ENCODE measurements around the gene DSCAM. TPM values are rescaled to one million over a fixed set of nuclear protein-coding genes. Genes with fewer than 3 reads are reported as not detected.

Gene DSCAM
- total and polyA plus RNA-seq, 2 donors (not counting 1 experiment from before 2014, with no cell fraction given): under 0.01 to 0.01 TPM

GRCh38 chr21:40129809-40130208 is 717.1 kb downstream of the DSCAM start:
- no peak for DNase-seq (ENCODE audit: low read depth in 2 of 2)
- Histone ChIP-seq H3K27ac (ENCODE audit: insufficient read depth, low read length) (no peak overlapping the region), H3K27me3 (ENCODE audit: control insufficient read depth, insufficient read depth, low read length) (no peaks in the 10 kb centered on the region), H2AFZ (ENCODE audit: low read length) (no peak overlapping the region), H3K4me2 (ENCODE audit: extremely low read depth, insufficient read depth, low read length) (no peak overlapping the region), H3K79me2 (ENCODE audit: control insufficient read depth, insufficient read depth, low read length) (no peaks in the 10 kb centered on the region), H3K4me1 (ENCODE audit: control insufficient read depth, extremely low read depth, insufficient read depth, low read length) (no peaks in the 10 kb centered on the region), H3K36me3 (ENCODE audit: control insufficient read depth, insufficient read depth, low read length) (no peaks in the 10 kb centered on the region), H3K9me3 (ENCODE audit: control insufficient read depth, insufficient read depth, low read depth, low read length) (no peaks in the 10 kb centered on the region), H4K20me1 (ENCODE audit: control insufficient read depth, extremely low read depth, insufficient read depth, low read length) (no peaks in the 10 kb centered on the region), H3K9ac (ENCODE audit: insufficient read depth, low read length) (no peak overlapping the region), H3K4me3 (replicated peaks in 1 of 4; ENCODE audit: control extremely low read depth in 1 of 4, insufficient read depth in 1 of 4, low read depth in 3 of 4, low read length in 4 of 4) (no peak overlapping the region)
- TF ChIP-seq CTCF (conservative IDR thresholded peaks at IDR 0.05 in 1 of 2, IDR thresholded peaks at IDR 0.05 in 1 of 2; ENCODE audit: low read depth in 1 of 2, low read length in 2 of 2): no peak
- TF ChIP-seq EZH2 (IDR thresholded peaks at IDR 0.05; ENCODE audit: low read length, missing control alignments): no peak

- Histone ChIP-seq H3K9me3 (ENCODE audit: control insufficient read depth, insufficient read depth, low read depth, low read length) (no peaks in the 10 kb centered on the region), H3K79me2 (ENCODE audit: control insufficient read depth, insufficient read depth, low read length) (no peaks in the 10 kb centered on the region), H3K27ac (ENCODE audit: insufficient read depth, low read length) (no peak overlapping the region), H4K20me1 (ENCODE audit: control insufficient read depth, extremely low read depth, insufficient read depth, low read length) (no peaks in the 10 kb centered on the region), H3K27me3 (ENCODE audit: control insufficient read depth, insufficient read depth, low read length) (no peaks in the 10 kb centered on the region), H2AFZ (ENCODE audit: low read length) (no peak overlapping the region), H3K4me2 (ENCODE audit: extremely low read depth, insufficient read depth, low read length) (no peak overlapping the region), H3K4me1 (ENCODE audit: control insufficient read depth, extremely low read depth, insufficient read depth, low read length) (no peaks in the 10 kb centered on the region), H3K9ac (ENCODE audit: insufficient read depth, low read length) (no peak overlapping the region), H3K36me3 (ENCODE audit: control insufficient read depth, insufficient read depth, low read length) (no peaks in the 10 kb centered on the region), H3K4me3 (replicated peaks in 1 of 4; ENCODE audit: control extremely low read depth in 1 of 4, insufficient read depth in 1 of 4, low read depth in 3 of 4, low read length in 4 of 4) (no peak overlapping the region)
- TF ChIP-seq EZH2 (IDR thresholded peaks at IDR 0.05; ENCODE audit: low read length, missing control alignments) (no peak), CTCF (conservative IDR thresholded peaks at IDR 0.05 in 1 of 2, IDR thresholded peaks at IDR 0.05 in 1 of 2; ENCODE audit: low read depth in 1 of 2, low read length in 2 of 2) (no peak)
- DNase-seq (ENCODE audit: low read depth in 2 of 2): no peak
These were observed 718.1 kb downstream of the DSCAM start for GRCh38 chr21:40128891-40129290.

- DNase-seq (ENCODE audit: low read depth in 2 of 2): peak; percentile 1 to 16
- TF ChIP-seq EZH2 (IDR thresholded peaks at IDR 0.05; ENCODE audit: low read length, missing control alignments): no peak
- peak; percentile 53 to 67 for TF ChIP-seq CTCF (conservative IDR thresholded peaks at IDR 0.05 in 1 of 2, IDR thresholded peaks at IDR 0.05 in 1 of 2; ENCODE audit: low read depth in 1 of 2, low read length in 2 of 2)
- no peak overlapping the region for H3K4me3 ChIP-seq (replicated peaks in 1 of 4; ENCODE audit: control extremely low read depth in 1 of 4, insufficient read depth in 1 of 4, low read depth in 3 of 4, low read length in 4 of 4)
These were observed 725.9 kb downstream of the DSCAM start for GRCh38 chr21:40120940-40121575.

More at GRCh38 chr21:40120940-40121575, 725.9 kb downstream of the DSCAM start:
- no peaks in the 10 kb centered on the region for H3K9me3 ChIP-seq (ENCODE audit: control insufficient read depth, insufficient read depth, low read depth, low read length)
- no peak overlapping the region for H3K27ac ChIP-seq (ENCODE audit: insufficient read depth, low read length)
- no peak overlapping the region for H3K9ac ChIP-seq (ENCODE audit: insufficient read depth, low read length)
- no peak overlapping the region for H2AFZ ChIP-seq (ENCODE audit: low read length)
- H4K20me1 ChIP-seq (ENCODE audit: control insufficient read depth, extremely low read depth, insufficient read depth, low read length): no peaks in the 10 kb centered on the region
- no peaks in the 10 kb centered on the region for H3K27me3 ChIP-seq (ENCODE audit: control insufficient read depth, insufficient read depth, low read length)
- H3K36me3 ChIP-seq (ENCODE audit: control insufficient read depth, insufficient read depth, low read length): no peaks in the 10 kb centered on the region
- no peak overlapping the region for H3K4me2 ChIP-seq (ENCODE audit: extremely low read depth, insufficient read depth, low read length)
- no peaks in the 10 kb centered on the region for H3K79me2 ChIP-seq (ENCODE audit: control insufficient read depth, insufficient read depth, low read length)
- no peaks in the 10 kb centered on the region for H3K4me1 ChIP-seq (ENCODE audit: control insufficient read depth, extremely low read depth, insufficient read depth, low read length)
